GM18508 (cell line): ENCODE results near the gene LNPEP.

ENCODE experiments used
- ATAC-seq: cut with Tn5 transposase; IDR thresholded peaks from one replicate; pipeline ENCODE4 v1.9.1; 2021; ENCODE audit warnings: moderate number of reproducible peaks; ENCODE audit not compliant: insufficient read depth, unreplicated experiment

LNPEP gene

DNA sequence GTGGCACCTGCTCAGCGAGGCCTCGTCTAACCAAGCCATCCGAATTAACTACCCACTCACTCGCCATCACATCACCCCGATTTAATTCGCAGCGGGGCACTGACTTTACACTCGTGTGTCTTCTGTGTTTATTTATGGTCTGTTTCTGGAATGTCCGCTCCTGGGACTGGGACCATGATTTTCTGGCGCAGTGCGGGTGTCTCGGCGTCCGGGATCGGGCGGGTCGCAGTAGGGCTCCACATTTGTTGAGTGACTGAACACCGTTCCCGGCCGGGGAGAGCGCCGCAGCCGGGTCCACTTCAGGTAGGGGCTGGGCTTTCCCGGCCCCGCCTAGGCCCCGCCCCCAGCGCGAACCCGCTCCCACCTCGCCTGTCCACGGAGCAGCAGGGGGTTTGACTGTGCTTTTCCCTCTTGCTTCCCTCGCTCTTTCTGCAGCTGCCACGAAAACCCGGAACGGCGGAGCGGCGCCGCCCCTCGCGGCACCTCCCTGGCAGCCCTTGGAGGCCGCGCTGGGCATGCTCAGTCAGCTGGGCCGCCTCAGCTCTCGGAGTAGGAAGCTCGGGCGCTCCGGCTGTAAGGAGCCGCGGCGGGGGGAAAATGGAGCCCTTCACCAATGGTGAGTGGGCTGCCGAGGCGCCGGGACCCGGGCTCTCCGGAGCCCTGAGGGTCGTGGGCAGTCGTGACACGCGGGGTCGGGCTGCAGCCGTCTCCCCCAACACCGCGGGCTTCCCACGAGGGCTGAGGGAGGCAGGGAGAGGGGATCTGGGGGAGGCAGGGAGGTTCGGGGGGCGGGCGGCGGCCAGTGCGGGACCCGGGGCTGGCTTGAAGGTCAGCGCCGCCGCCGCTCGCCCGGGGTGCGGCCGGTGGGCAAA lies at the start of gene LNPEP:
LNPEP (plus strand) TSS at position 522 of the 872 bp plus-strand sequence; CDS start at position 598, 76 bp downstream.
- peak; percentile 30 for ATAC-seq

DNA sequence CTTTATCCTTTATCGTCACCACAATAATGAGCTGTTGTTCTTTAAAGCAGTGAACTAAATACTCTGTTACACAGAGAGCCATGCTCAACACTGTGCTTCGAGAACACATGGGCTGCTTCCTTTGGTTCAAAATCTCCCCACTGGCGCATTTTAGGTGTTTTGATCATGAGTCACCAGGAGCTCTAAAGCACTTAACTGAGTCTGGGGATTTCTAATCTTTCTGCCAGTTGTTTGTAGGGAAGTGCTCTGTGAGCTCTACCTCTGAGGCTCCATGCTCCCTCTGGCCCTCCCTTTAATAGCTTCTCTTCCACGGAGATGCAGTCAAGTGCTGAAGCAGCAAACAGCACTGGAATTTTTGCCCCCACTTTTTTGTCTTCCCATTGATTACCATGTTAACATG lies 42.5 kb upstream of the LNPEP start:
- ATAC-seq: no peak

DNA sequence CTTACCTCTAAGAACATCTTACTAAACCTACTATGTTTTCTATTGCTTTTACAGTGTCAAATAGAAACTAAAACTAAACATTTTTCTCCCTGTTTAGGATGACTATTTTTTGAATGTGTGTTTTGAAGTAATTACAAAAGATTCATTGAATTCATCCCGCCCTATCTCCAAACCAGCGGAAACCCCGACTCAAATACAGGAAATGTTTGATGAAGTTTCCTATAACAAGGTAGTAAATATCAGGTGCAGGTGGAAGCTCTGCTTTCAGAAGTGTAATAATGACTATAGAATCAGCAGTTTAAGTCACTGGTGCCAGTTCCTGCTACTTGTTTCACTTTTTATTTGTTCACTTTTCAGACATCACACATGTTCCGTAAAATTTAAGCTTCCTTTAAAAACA lies 39.6 kb upstream of the LNPEP start:
- no peak for ATAC-seq

DNA sequence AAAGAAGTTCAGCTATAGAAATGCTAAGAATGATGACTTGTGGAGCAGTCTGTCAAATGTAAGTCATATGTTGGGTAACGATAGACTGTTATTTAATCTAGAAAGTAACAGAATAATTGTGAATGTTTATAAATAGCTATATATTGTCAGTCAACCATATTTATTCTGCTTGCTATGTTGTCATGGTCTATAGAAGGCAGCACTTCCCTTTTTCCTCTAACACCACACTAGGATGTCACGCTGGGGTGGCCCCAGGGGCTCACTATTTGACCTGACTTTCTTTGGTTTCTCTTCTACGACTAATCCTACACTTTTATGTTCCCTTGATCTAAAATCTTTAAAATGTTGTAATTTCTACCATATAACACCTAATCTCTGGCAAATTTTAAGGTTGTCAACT lies 39.1 kb upstream of the LNPEP start:
- peak; percentile 94 for ATAC-seq

DNA sequence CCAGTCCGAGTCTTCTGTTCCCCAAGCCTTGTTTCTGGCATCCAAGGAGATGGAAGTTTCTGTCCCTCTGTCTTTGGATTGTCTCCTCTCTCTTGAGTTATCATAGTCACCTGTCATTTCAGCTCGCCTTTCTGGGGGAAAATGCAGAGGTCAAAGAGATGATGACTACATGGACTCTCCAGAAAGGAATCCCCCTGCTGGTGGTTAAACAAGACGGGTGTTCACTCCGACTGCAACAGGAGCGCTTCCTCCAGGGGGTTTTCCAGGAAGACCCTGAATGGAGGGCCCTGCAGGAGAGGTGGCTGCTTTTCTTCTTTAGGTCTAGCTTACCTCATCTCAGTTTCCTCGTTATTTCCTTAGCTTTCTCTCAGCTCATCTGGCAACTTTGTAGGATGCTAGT lies 34.5 kb upstream of the LNPEP start:
- no peak for ATAC-seq

DNA sequence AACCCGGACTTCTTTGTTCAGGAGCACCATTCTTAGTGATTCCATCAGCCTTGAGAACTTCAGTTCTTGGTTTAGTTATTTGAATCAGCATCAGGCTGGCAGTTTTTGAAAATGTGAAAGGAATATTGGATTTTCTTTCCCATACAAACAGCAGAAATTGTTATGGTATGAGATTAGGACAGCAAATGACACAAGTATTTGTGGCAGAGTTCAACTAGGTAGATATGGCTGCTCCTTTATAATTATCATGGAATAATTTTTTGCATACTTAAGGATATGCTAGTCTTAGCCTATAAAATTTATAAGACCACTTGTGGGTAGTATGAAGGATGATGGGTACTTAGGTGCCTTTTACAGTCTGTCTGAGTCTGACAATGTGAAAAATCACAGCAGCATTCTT lies 34.0 kb upstream of the LNPEP start:
- ATAC-seq: no peak

DNA sequence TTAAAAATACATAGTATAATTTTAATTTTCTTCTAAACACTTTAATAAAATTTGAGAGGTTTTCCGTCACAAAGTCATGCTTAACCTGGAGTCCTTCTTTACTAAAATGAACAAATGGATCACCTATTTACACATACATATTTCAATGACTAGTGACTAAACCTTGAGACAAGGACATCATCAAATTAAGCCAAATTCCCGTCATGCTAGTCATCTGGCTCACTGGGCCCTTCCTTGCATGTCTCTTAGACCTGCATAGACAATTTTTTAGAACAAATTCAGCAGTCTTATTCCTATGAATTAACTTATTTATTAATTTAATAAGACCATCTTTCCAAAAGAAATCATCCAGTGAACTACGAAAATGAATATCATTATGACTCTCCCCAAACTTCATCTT lies 33.0 kb upstream of the LNPEP start:
- no peak for ATAC-seq

DNA sequence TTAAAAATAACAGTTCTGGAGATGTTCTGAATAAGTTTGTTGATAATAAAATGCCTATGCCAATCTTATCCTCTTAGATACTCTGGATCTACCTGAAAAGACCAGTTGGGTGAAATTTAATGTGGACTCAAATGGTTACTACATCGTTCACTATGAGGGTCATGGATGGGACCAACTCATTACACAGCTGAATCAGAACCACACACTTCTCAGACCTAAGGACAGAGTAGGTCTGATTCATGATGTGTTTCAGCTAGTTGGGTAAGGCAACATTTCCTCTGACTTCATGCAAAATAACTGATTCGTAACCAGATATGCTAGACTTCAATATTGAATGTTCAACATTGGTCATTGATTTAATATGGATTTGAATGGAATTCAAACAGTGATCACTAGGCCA lies 32.6 kb upstream of the LNPEP start:
- no peak for ATAC-seq

DNA sequence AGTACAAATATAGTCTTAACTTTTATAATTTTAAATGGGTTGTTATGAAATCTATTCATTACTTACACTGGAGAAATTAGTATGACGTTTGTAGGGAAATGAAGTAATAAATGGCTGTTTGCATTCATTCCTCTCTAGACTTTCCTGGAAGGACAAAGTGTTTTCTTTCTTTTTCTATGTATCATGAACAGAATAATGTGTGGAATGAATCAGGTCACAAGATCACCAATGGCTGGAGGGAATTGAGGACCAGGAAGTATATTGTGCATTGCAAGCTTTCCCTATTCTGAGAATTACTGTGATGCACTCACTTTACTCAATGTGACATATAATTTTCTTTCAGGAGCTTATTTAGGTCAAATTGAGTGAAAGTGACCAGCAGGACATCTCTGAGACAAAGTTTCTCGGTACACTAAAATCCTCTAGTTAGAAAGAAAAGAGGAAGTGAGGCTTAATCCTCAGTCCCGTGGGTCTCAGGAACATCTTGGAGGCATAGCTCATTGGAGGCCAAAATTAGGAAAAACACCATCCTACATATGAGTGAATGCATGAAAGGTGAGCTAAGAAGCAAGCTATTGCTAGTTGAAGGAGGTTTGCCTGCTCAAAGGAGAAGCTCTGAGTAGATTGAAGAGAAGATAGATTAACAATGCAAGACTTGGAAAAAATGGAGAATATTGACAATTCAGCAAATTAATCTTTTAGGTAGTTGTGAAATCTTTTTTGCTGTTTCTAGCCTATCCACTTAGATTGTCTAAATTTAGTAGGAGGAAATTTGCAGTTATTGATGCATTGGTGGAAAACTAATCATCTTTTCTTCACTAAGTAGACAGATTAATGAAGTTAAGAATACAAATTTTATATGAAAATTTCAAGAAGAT lies 31.6 kb upstream of the LNPEP start:
- ATAC-seq: no peak

DNA sequence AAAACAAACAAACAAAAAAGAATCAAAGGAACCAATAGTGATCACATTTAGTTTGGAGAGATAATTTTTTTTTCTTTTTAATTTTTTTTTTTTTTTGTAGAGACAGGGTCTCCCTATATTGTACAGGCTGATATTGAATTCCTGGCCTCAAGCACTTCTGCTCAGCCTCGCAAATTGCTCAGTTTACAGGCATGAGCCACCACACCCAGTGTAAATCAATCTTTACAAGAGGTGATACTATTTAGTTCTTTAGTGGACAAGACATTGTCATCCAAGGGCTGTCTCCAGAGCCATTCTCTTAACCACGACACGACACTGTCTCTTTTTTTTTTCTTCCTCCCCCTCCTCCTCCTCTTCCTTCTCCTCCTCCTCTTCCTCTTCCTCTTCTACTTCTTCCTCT lies 30.0 kb upstream of the LNPEP start:
- ATAC-seq: no peak

DNA sequence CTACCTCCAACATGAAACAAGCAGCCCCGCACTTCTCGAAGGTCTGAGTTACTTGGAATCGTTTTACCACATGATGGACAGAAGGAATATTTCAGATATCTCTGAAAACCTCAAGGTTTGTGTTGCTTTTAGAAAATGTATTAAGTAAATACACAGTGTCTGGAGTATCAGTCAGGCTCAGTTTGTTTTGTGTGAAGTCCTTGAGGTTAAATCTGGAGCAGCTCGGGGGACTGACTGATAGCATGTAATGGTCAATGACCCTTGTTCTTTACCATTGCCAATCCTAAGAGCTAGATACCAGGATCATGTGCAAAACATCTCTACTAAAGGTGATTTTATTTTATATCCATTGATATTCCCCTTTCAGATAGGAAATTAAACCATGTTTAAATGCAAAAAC lies 26.9 kb upstream of the LNPEP start:
- no peak for ATAC-seq

DNA sequence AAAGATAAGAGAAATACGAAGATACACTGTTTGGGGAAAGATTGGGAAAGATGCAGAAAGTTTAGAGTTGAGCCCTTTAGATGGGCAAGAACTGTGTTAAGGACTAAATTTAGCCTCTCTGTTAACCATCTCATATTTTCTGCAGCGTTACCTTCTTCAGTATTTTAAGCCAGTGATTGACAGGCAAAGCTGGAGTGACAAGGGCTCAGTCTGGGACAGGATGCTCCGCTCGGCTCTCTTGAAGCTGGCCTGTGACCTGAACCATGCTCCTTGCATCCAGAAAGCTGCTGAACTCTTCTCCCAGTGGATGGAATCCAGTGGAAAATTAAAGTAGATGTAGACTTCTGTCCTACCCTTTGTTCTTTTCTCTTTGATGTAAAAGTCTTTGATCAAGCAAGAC lies 26.4 kb upstream of the LNPEP start:
- no peak for ATAC-seq

DNA sequence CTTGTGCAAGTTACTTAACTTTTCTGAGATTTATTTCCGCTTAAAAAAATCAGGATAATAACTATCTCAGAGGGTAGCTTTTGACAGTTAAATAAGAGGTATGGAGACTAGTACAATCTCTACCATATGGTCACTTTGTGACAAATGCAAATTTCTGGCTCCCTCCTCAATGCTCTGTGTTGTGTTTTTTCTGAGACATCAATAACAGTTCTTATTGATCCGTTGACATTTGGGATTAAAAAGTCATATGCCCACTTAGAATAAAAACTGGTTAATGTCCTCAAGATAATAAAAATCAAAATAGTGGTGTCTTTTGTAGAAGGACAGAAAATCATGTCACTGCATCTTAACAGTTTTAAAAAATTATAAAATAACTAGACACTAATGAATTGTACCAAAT lies 24.7 kb upstream of the LNPEP start:
- no peak for ATAC-seq

DNA sequence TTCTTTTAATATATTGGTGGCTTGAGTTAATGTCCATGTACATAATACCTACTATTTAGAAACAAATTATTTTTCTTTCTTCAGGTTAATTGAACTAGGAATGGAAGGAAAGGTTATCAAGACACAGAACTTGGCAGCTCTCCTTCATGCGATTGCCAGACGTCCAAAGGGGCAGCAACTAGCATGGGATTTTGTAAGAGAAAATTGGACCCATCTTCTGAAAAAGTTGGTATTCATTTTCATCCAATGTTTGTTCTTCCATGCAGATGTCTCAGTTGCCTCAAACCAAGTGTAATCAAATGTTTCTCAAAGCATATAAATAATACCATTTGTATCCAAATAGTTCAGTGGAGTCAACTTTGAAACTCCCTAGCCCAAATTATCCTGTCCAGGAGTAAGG lies 22.6 kb upstream of the LNPEP start:
- ATAC-seq: no peak

DNA sequence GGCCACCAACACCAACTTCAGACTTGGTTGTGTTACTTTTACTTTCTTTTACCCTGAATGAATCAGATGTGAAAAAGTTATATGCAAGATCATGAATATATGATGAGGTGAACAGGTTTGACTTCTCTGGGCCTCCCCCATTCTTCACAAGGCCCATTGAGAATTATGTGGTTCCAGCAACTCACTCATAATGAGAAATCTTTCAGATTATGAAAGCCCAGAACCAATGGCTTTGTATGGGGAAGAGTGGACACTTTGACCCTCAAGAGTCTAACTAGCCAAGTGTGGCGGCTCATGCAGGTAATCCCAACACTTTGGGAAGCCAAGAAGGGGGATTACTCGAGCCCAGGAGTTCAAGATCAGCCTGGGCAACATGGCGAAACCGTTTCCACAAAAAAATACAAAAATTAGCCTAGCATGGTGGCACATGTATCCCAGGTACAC lies 16.1 kb upstream of the LNPEP start:
- ATAC-seq: peak; percentile 62

DNA sequence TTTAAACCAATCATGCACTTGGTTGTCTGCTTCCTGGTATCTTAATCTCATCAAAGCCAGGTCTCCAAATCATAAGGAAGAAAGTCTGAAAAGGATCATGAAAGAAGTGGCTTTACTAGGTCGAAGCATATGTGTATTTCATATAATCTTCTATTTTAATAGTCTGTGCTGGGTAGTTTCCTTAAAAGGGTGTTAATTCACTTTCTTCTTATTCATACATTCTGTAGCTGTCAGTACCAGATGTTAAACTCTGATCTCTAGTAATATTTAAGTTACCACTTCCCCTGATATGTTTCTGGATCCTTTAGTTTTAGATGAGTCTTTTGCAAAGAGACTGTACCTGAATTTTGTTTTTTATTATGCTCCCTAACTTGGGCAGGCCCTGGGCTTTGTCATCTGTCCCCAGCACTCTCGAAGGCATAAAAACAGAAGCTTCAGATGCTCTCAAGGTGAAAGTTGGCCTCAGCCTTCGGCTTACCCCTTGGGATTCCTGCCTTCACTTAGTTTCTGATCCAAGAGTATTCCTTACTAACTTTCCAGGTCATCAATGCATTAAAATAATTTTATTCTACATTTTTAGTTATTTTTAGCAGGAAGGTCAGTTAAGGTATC lies 15.0 kb upstream of the LNPEP start:
- ATAC-seq: no peak

DNA sequence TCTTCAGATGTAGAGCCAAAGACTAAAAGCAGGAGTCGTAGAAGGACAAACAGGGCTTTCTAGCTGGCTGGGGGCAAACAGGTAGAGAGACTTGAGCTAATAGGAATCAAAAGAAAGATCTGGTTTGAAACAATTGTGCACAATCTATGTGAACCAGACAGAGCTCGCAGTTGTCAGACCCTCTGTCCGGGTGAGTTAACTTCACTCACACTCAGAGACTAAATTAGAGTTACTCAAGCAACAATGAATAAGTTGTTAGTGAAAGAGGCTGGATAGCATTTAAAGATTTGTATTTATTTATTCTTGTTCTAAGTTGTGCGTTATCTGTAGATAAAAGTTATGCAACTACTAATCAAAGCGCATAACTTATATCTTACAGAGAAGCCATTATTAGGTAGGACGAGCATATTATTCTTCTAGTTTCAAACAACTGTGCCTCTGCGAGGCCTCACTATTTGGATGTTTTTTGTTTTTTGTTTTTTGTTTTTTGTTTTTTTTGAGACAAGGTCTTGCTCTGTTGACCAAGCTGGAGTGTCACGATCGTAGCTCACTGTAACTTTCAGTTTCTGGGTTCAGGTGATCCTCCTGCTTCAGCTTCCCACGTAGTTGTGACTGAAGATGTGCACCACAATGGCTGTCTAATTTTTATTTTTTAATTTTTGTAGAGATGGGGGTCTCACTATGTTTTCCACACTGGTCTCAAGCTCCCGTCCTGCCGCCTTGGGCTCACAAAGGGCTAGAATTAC lies 13.2 kb upstream of the LNPEP start:
- no peak for ATAC-seq

DNA sequence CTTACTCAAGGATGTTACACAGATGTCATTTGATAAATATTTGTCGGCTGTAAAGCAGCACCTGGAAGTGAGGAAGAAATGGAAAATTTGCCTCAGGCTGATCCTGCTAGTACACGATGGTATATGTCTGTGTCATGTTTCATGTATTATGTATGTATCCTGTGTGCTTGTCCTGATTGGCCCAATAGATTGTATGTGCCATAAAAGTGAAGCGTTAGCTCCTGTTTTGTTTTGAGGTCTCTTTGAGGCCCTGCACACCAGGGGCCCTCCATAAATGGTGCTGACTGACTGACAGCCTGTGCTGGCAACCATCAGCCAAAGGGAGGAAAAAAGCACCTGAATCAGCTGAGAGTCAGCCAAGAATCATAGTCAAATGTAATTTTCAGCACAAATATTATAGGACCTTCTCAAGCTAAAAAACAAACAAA lies 11.8 kb upstream of the LNPEP start:
- no peak for ATAC-seq

DNA sequence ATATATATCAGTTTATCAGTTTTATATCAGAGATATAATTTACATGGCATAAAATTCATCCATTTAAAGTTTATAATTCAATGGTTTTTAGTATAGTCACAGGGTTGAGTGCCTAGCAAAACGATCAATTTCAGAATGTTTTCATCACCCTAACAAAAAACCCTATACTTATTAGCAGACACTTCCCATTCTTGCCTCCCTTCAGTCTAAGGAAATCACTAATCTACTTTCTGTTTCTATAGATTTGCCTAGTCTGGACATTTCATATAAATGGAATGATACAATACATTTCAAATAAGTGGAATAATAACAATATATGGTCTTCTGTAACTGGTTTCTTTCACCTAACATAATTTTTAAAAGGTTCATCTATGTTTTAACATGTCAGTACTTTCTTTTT lies 9.6 kb upstream of the LNPEP start:
- no peak for ATAC-seq

DNA sequence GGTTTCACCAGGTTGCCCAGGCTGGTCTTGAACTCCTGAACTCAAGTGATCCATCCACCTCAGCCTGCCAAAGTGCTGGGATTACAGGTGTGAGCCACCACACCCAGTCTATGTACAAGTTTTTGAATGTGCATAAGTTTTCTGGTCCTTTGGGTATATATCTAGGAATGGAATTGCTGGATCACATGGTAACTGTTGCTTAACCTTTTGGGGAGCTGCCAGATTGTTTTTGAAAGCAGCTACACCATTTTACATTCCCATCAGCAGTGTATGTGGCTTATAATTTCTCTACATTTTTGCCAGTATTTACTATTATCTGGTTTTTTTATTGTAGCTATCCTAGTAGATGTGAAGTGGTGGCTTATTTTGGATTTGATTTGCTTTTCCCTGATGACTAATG lies 8.9 kb upstream of the LNPEP start:
- ATAC-seq: no peak
